Globus pallidus (tissue), 1 donor: ENCODE measurements around the gene SRRM5.

ENCODE experiments used
- DNase-seq: peaks from one replicate; pipeline ENCODE4 v3.0.0-alpha.2; 2015; ENCODE audit warnings: low spot score

The SRRM5 gene

DNA sequence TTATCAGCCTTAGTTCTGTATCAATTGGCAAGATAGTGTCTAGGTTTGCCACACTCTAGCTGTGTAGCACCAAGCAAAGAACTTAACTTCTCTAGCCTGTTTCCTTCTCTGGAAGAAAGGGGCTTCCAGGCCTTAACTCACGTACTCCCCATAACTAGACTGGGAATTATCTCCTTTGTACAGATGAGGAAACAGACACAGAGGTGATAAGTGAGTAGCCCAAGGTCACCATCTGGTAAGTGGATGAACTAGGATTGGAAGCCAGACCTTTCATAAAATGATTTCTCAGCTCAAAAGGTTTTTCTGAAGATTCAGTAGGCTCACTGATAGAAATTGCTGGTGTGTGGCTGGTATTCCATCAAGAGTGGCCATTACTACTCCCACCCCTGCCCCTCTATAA, 4.4 kb downstream of the SRRM5 start:
- DNase-seq: no peak

GRCh38 chr19:43616954-43617353, 5.1 kb downstream of the SRRM5 start:
- no peak for DNase-seq

- DNase-seq: no peak
These were observed 7.0 kb downstream of the SRRM5 start for GRCh38 chr19:43618921-43619261.

DNA sequence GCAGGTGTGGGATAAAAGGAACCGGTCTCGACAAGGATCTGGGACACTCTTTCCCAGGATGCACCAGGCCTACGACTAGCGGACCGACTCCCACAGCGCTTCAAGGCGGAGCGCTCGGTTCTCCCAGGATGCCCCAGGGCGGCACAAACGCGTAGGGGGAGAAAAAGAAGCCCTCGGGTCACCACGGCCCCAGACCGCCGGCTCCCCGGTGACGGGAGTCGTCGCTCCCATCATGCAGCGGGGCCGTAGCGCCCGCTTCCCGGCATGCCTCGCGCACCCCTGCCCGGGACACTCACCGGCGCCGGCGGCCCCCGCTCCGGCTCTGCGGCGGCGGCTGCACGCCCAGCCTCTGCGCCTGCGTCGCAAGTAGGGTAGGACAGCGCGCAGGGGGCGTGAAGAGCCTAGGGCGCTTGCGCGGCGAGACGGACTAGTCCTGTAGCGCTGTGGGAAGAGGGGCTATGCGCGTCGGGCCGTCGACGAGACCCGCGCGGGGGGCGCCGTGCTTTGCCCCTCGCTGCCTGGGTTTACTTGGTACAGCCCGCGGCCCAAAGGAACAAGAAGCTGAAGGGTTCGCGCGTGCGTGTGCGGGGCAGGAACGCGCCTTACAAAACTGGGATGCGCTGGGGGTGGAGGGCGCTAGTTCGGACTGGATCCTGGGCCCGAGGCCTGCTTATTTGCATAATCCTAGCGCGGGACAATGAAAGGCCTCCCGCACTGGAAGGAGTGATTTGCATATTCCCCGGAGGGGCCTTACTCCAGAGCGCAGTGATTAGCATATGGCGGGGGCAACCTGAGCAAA, 7.6 kb downstream of the SRRM5 start, which contains the start of gene ZNF428:
Gene ZNF428, minus strand, starts transcription at position 368 of the 799 bp plus-strand sequence. CDS start 5,325 bp downstream, outside the sequence.
- DNase-seq: peak; percentile 93

DNA sequence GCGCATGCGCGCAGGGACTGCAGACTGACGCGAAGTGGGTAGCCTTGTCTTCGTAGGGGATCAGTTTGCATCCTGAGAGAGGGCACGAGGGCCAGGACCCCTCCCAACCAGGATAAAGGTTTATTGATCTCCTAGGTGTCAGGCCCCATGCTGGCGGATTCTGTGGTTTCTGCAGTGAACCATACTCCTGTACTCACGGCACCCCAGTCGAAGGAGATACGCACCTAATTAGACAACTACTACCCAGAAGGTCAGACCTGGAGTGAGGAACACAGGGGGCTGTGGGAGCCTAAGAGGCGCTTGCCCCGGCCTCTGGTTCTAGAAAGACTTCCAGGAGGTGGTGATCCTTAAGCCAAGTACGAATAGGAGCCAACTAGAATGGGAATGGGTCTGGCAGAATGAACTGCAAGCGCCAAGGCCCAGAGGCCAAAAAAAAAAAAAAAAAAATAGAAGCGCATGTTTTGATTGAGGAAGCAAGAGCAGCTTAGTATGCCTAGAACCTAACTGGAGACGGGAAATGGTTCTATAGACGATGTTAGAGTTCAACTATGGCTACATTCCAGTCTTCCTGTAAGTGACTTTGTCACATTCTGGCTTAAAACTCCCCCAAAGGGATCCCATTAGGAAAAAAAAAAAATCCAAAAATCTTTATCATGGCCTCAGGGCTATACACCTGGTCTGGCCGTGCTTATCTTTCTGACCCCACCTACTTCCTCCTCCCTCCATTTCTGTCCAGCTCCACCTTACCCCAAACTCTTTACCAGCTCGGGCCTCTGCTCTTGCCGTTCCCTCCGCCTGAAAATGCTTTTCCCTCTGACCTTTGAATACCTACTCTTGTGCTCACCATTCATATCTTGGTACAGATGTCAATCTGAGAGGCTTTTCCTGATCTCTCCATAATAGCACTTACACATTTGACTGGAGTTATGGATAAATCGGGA, 8.4 kb downstream of the SRRM5 start:
- DNase-seq: peak; percentile 43

DNA sequence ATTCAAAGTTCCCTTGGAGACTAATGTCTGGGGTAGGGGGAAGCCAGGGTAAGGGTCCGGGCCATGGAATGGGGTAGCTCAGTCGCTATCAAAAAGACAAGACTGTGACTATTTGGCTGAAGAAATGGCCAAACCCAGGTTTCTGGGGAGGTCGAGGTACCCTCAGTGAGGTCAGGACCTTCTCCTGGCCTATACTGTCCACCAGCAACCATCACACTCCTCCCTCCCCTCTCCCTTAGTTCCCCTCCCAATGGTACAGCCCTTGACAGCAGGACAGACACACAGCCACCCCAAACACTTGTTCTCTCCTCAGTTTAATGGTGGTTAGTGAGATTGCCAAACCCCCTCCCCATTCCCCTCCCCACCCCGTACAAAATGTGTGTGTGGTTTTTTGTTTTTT, 10.2 kb downstream of the SRRM5 start:
- DNase-seq: no peak

GRCh38 chr19:43622956-43623355, 11.1 kb downstream of the SRRM5 start:
- DNase-seq: no peak

GRCh38 chr19:43623889-43624670, 12.2 kb downstream of the SRRM5 start:
- DNase-seq: no peak

DNA sequence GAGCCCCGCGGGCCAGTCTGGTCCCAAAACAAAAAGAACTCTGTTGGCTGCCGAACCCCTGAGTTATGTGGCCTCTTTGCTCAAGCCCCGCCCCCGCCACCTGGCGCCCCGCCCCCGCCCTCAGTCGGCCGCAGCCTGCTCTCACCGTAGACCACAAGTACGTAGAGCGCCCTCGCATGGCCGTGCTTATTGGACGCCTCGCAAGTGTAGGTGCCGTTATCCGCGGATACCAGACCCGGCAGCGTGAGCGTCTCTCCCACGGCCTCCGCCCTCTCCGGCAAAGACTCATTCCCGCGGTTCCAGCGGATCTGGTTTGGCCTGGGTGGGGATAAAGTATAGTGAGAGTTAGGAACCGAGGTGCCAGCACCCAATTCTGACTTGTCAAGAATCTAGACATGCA, 13.0 kb downstream of the SRRM5 start:
- no peak for DNase-seq

DNA sequence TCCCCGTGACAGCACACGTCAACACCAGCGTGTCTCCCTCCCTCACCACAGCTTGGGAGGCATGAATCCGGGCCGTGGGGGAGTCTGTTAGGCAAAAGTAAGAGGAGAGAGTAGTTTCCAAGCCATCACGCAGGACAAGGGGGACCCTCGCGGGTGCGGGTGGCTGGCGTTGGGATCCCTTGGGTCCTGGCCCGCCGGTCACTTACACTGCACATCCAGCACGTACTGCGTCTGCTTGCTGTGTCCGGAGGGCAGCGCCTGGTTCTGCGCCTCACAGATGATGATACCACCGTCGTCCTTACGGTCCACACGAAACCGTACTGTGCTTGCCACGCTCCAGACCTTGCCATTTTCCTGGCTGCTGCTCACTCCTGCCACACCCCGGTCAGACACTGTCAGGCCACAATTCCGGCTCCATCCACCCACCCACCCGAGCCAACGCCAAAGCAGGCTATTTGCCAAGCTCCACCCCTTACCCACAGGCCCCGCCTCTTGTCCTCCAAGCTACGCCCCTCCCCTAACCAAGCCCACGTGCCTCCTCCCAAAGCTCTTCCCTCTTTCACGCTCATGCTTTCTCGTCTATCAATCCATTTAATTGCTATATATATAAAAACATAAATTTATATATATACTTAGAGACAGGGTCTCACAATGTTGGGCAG, 14.2 kb downstream of the SRRM5 start:
- DNase-seq: no peak

DNA sequence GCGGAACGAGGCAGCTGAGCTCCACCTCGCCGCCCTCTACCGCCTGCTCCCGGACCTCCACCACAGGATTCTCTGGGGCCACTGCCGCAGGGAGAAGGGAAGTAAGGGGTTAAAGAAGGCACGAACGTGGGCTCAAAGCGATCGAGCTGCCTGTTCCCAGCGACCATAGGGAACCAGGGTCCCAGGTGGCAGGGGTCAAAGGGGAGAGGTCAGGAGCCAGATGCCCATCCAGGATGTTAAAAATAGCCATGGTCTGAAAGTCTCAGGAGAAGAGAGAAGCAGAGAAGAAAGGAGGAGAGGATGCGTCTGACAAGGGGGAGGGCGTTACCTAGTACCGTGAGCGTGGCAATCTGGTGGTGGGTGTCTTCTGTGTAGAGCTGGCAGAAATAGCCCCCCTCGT, 14.9 kb downstream of the SRRM5 start:
- no peak for DNase-seq

DNA sequence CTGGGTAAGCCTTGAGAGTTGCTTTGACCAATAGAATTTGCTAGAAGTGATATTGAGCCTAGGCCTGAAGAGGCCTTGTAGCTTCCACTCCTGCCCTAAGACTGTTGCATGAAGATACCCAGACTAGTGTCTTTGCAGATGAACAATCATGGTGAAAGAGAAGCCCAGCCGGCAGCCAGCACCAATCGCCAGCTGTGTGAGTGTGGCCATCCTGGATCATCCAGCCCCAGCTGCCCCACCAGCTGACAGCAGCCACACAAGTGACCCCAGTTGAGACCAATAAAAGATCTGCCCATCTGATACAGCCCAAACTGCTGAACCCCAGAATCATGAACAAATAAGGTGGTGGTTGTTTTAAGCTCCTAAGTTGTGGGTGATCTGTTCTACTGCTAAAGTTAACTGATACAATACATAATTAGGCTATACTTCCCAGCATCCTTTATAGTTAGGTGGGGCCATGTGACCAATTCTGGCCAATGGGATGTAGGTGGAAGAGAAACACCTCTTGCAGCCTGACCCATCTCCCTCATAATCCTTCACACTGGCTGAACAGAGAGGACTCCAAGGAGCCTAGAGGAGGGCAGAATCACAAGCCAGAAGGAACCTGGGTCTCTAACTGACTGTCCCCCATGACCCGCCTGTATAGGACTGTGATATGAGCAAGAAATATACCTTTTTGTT, 16.9 kb downstream of the SRRM5 start:
- peak; percentile 35 for DNase-seq

- no peak for DNase-seq
These were observed 19.6 kb downstream of the SRRM5 start for GRCh38 chr19:43631491-43631890.

GRCh38 chr19:43633520-43633919, 21.6 kb downstream of the SRRM5 start:
- no peak for DNase-seq

DNA sequence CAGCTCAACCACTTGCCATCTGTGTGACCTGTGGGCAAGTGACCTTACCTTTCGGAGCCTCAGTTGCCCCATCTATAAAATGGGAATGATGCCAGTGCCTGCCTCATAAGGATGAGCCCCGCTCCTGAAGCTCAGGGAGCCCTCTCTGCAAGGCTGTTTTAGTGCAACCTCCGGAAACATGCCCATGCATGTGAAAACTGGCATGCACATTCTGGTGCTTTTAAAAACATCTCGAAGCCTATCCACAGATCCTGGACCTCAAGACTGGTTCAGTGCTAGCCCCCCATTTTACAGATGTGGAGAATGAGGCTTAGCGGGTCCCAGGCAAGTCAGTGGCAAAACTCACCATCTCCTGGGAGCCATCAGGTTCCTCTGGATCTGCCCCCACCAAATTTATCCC, 22.2 kb downstream of the SRRM5 start:
- DNase-seq: no peak

DNA sequence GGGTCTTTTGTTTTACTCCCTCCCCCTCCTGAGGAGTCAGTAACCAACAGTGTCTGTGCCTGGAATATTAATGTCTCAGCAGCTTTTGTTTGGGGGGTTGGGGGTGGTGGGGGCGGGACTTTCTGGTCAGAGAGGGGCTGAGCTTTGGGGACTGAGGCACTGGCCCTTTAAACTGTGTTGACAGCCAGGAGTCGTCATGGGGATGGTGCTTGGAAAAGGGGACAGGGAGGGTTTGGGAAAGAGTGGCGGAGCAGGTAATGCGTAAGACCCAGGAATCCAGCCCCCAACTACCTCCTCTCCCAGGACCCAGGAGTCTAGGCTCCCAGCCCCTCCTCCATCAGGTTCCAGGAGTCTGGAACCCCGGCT, 22.6 kb downstream of the SRRM5 start:
- peak; percentile 73 for DNase-seq

- DNase-seq: peak; percentile 84
These were observed 23.1 kb downstream of the SRRM5 start for GRCh38 chr19:43634872-43635560.

- peak; percentile 21 for DNase-seq
These were observed 23.7 kb downstream of the SRRM5 start for GRCh38 chr19:43635561-43635940.

DNA sequence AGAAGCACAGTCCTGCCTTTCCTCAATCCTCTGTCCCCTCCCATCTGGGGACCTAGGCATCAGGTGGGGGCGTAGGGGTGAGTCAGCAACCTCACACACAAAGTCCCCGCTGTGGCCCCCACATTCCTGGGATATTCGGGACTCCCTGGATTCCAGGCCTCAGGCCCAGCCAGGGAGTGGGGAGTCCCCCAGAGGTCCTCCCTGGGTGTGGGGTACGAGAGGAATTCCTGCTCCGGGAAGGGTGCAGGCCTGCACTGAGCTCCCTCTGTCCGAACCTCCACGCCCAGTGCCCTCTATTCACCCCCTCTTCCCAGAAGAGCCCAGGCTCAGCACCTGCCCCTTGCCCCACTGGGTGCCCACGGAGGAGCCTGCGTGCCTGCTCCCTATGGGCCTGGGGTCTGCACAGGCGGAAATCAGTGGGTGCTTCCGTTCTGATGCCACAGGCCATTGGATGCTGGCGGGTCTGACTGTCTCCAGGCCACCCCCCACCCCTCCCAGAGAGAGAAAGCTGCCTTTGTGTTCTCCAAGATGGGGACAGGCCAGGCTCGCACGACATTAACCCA, 24.3 kb downstream of the SRRM5 start:
- peak; percentile 91 for DNase-seq
